SK-N-DZ (cell line): ENCODE results near the gene TSPO2. TPM values are rescaled to one million over a fixed set of nuclear protein-coding genes. Genes with fewer than 3 reads are reported as not detected.
A peak's percentile ranks its signal among the peaks of the same experiment; 100 is the strongest.
"Not testable (repeated sequence)": the region's sequence is repeated elsewhere in the genome, so short reads cannot be mapped to it uniquely, and the experiment has no call there.

Source experiments
- DNase-seq: peaks from one replicate; pipeline ENCODE4 v3.0.0-alpha.2; 2015; ENCODE audit warnings: low spot score
- polyA plus RNA-seq, 2 experiments: library from polyadenylated mRNA; depleted of rRNA; stranded (reverse); fragments of >200 nt; gene quantifications; 2 replicates each; pipeline ENCODE4 v1.2.3, GENCODE V29; 2014

TSPO2 gene
- polyA plus RNA-seq (2014; cell fraction: cytosol; rRNA removed), result not detected in 2 replicates
- polyA plus RNA-seq (2014; cell fraction: nucleus; rRNA removed), result not detected in 2 replicates

GRCh38 chr6:41042226-41043055, at the start of gene TSPO2:
TSPO2 (plus strand) TSS chr6:41042467; CDS start chr6:41042986, 519 bp downstream.
- DNase-seq, result no peak

GRCh38 chr6:40992746-40993145, 49.5 kb upstream of the TSPO2 start:
- DNase-seq, result no peak

- no peak for DNase-seq
These were observed 45.6 kb upstream of the TSPO2 start for GRCh38 chr6:40996591-40997233.

GRCh38 chr6:40997234-40997957, 44.9 kb upstream of the TSPO2 start:
- DNase-seq, result no peak

- no peak for DNase-seq
These were observed 43.6 kb upstream of the TSPO2 start for GRCh38 chr6:40998661-40999060.

GRCh38 chr6:40999569-40999968, 42.7 kb upstream of the TSPO2 start:
- DNase-seq, result peak; percentile 37

GRCh38 chr6:41000248-41000647, 42.0 kb upstream of the TSPO2 start:
- no peak for DNase-seq

- no peak for DNase-seq
These were observed 40.1 kb upstream of the TSPO2 start for GRCh38 chr6:41002168-41002567.

GRCh38 chr6:41006217-41006616, 36.0 kb upstream of the TSPO2 start:
- peak; percentile 65 for DNase-seq

- DNase-seq, result not testable (repeated sequence)
These were observed 35.3 kb upstream of the TSPO2 start for GRCh38 chr6:41006980-41007379.

- no peak for DNase-seq
These were observed 34.3 kb upstream of the TSPO2 start for GRCh38 chr6:41008011-41008410.

- DNase-seq, result no peak
These were observed 32.6 kb upstream of the TSPO2 start for GRCh38 chr6:41009669-41010068.

- DNase-seq, result no peak
These were observed 30.6 kb upstream of the TSPO2 start for GRCh38 chr6:41011673-41012072.

GRCh38 chr6:41013466-41014153, 28.7 kb upstream of the TSPO2 start:
- no peak for DNase-seq

GRCh38 chr6:41014780-41015179, 27.5 kb upstream of the TSPO2 start:
- DNase-seq, result no peak

- DNase-seq, result not testable (repeated sequence)
These were observed 26.4 kb upstream of the TSPO2 start for GRCh38 chr6:41015860-41016259.

GRCh38 chr6:41017663-41018062, 24.6 kb upstream of the TSPO2 start:
- no peak for DNase-seq

- no peak for DNase-seq
These were observed 20.4 kb upstream of the TSPO2 start for GRCh38 chr6:41021832-41022231.

- no peak for DNase-seq
These were observed 20.0 kb upstream of the TSPO2 start for GRCh38 chr6:41022294-41022693.

- DNase-seq, result no peak
These were observed 19.2 kb upstream of the TSPO2 start for GRCh38 chr6:41023114-41023513.

- no peak for DNase-seq
These were observed 16.2 kb upstream of the TSPO2 start for GRCh38 chr6:41025966-41026530.
